Thyroid gland (tissue), 4 donors: Measurements from ENCODE around the gene LRP3.

Experiments
- CTCF ChIP-seq, 6 experiments: fragments of 200-600 bp in 3 of 6; fragments of 450-650 bp in 3 of 6; sonication (generic) in 3 of 6; IDR thresholded peaks; one replicate each; pipeline ENCODE4 v1.5.1; 2016 to 2019; ENCODE audit warnings: antibody characterized with exemption in 6 of 6, mild to moderate bottlenecking in 2 of 6, inconsistent platforms in 1 of 6, moderate library complexity in 1 of 6
- POLR2A ChIP-seq, 2 donors: fragments of 450-650 bp; IDR thresholded peaks; one replicate each; pipeline ENCODE4 v1.6.1; 2017; ENCODE audit warnings: antibody characterized with exemption in 2 of 2, mild to moderate bottlenecking in 2 of 2, moderate library complexity in 1 of 2

- TF ChIP-seq CTCF (IDR thresholded peaks at IDR 0.05), result no peak
- no peak for TF ChIP-seq POLR2A (IDR thresholded peaks at IDR 0.05)
Measured at GRCh38 chr19:33248553-33248953, 54.4 kb downstream of the LRP3 start.
